Fibroblast of skin of back (primary cell): ENCODE data around the gene CFAP410.
"Not testable (repeated sequence)": the region's sequence is repeated elsewhere in the genome, so short reads cannot be mapped to it uniquely, and the experiment has no call there.

ENCODE experiments used
- DNase-seq: peaks from one replicate; pipeline ENCODE4 v3.0.0-alpha.2; 2013

The CFAP410 gene

DNA sequence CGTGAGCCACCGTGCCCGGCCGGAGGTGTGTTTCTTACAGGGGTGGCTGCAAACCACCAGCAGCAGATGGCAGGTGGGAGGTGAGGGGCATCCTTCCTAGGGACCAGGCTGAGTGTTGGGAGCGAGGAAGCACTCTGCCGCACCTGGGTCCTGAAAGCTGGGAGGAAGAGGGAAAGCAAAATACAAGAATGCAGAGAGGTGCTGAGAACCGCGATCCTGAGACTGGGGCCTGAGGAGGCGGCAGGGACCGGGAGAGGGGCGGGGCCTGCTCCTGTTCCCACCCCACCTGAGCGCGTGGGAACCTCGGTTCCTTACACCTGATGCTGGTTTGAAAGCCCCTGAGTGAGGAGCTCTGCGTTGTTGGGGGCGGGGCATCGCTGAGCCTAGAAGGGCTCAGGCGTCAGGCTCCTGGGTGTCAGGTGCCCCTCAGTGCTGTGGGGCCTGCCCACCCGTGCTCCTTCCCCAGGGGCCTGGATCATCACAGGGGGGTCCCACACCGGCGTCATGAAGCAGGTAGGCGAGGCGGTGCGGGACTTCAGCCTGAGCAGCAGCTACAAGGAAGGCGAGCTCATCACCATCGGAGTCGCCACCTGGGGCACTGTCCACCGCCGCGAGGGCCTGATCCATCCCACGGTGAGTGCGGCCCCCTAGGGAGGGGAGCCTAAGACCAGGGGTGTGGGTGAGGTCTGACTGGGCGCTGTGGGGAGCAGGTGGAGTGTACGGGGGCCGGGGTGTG, 29.7 kb upstream of the CFAP410 start:
- no peak for DNase-seq

DNA sequence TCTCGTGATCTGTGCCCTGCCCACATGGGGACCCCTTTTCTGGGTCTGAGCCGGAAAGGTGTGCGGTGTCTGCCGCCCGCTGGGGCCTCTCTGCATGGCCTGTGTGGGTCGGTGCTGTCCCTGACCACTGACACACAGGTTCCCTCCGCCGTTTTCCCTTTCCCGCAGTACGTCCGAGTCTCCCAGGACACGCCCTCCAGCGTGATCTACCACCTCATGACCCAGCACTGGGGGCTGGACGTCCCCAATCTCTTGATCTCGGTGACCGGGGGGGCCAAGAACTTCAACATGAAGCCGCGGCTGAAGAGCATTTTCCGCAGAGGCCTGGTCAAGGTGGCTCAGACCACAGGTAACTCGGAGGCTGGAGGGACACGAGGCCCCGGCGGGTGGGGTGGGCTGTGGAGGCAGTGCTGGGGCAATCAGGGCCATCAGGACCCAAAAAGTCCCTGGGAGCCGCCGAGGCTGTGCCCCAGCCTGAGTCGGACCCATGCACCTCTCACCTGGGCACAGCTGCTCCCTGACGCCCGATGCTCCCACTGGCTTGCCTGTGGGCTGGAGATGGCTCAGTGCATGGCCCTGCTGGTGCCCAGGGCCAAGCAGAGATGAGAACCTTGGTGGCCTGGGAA, 27.5 kb upstream of the CFAP410 start:
- DNase-seq = no peak

DNA sequence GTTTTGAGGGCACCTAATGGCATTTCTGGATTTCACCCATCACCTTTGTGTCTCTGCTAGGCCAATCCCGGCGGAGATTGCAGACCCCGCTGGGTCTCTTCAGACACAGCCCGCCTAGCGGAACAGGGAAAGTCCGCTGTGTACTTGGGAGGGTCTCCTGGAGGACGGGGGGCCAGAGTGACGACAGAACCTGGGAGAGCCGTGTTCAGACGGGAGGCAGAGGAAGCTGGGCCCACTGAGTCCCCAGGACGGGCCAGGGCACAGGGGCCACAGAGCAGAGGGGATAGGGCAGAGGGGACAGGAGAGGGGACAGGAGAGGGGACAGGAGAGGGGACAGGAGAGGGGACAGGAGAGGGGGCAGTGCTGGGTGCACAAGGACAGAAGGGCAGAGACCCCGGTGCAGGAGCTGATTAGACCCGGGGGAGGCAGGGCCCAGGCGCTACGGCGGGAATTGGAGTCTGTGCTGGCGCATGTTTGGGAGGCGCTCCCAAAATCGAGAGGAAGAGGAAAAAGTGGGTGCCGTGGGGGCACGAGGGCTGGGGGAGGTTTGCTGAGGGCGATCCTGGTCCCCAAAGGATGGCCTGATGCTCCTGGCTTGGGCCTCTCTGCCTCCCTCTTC, 26.9 kb upstream of the CFAP410 start:
- no peak for DNase-seq

DNA sequence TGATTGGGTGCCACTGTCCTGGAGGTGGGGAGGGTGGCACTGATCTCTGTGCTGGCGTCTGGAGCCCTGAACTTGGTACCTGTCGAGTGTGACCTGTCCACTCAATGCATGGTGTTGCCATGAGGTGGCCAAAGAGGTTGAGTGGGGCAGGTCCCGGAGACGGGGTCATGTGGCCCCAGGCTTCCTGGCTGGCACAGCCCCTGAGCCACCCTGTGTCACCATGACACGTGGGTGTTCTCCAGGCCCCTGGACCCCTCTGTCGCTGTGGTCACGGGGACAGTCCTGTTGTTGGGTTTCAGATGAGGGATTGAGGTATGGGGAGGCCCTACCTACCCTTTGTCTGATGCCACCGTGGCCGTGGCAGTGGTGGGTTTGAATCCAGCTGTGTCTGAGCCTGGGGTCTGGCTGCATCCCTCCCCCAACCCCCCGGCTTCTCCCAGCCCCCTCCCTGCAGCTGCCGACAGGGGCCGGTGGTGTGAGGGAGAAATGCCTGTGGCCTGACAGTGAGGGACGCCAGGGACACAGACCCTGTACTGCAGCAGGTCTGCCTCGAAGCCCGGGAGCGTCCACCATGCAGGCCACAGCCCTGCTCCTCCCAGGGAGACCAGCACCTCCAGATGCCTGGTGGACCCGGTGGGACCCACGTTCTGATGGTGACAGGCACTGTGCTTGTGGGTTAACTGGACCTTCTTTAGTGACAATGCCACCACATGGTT, 26.2 kb upstream of the CFAP410 start:
- no peak for DNase-seq

DNA sequence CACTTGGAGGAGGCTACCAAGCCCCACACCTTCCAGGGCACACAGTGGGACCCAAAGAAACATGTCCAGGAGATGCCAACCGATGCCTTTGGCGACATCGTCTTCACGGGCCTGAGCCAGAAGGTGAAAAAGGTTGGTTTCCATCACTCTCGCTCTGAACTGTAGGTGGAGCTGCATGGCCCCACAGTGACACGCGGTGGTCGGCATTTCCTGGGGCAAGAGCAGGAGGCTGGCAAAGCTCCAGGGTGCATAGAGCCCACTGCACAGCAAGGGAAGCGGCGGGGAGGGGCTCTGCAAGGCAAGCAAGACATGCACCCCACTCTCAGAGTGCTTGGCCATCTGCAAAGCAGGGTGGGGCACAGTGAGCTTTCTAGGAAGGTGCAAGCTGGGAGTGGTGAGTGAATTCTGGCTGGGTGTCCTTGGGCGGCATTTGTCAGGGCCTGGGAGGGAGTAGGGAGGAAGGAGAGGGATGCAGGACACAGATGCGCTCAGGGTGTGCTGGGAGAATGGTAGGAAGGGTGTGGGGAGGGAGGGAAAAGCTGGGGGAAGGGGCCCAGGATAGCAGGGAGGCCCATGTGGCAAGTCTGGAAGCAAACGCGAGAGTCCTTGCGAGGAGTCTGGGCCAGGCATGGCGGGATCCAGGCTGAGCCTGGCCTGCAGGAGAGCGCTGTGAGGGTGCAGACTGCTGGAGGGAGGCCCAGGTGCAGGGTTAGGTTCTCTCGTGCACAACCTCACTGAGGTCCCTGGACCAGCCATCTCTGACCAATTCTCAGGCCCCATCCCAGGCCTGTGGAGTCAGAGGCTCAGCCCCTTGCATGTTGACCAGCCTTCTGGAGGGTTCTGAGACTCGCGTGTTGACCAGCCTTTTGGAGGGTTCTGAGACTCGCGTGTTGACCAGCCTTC, 25.2 kb upstream of the CFAP410 start:
- DNase-seq = no peak

DNA sequence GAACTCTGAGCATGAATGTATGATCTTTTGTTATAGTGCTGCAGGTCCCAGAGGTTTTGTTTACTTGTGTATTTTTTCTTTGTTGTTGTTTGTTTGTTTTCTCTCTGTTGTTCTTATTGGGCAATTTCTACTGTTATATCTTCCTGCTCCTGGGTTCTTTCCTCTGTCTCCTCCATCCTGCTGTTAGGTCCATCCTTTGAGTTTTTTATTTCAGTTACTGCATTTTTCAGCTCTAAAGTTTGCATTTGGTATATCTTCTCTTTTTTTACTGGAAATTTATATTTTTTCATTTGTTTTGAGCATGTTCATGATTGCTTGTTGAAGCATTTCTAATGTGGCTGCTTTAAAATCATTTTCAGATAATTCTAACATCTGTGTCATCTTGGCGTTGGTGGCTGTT, 24.1 kb upstream of the CFAP410 start:
- DNase-seq = no peak

DNA sequence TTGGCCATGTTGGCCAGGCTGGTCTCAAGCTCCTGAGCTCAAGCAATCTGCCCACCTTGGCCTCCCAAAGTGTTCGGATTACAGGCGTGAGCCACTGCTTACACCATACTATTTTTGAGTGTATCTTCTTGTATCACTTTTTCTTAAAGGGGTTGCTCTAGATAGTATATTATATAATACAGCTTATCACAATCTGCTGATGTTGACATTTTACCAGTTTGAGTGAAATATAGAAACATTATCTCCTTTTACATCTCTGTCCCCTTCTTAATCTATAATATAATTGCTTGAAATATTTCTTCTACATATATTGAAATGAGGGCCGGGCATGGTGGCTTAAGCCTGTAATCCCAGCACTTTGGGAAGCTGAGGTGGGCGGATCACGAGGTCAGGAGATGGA, 22.7 kb upstream of the CFAP410 start:
- DNase-seq = not testable (repeated sequence)

DNA sequence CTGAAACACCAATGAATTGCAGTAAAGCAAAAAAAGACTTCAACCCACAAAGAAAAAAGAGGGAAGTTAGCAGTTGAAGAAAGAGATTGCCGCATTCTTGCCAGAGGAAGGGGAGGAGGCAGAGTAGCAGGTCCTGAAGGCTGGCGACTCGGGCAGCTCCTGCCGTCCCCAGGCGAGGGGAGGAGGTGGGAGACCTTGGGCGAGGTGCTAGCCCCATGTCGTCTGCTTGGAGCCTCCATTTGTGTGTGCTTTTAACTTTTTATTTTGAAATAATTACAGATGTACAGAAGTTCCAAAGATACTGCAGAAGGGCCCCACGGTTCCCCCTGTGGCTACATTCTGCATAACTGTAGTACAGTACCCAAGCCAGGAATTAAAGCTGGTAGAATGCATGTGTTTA, 21.0 kb upstream of the CFAP410 start:
- DNase-seq = no peak

DNA sequence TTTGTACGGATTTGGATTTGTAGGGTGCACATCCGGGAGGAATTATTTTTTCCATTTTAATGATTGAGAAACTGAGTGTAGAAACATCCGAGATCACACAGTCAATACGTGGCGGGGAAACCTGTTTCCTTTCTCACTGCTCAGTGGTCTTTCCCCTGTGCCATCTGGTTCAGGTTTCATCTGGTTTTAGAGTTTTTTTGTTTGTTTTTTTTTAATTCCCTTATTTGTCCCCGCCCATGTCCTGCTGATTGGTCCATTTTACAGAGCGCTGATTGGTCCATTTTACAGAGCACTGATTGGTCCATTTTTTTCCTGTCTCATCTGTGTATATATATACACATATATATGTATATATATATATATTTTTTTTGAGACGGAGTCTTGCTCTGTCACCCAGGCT, 20.2 kb upstream of the CFAP410 start:
- DNase-seq = no peak

DNA sequence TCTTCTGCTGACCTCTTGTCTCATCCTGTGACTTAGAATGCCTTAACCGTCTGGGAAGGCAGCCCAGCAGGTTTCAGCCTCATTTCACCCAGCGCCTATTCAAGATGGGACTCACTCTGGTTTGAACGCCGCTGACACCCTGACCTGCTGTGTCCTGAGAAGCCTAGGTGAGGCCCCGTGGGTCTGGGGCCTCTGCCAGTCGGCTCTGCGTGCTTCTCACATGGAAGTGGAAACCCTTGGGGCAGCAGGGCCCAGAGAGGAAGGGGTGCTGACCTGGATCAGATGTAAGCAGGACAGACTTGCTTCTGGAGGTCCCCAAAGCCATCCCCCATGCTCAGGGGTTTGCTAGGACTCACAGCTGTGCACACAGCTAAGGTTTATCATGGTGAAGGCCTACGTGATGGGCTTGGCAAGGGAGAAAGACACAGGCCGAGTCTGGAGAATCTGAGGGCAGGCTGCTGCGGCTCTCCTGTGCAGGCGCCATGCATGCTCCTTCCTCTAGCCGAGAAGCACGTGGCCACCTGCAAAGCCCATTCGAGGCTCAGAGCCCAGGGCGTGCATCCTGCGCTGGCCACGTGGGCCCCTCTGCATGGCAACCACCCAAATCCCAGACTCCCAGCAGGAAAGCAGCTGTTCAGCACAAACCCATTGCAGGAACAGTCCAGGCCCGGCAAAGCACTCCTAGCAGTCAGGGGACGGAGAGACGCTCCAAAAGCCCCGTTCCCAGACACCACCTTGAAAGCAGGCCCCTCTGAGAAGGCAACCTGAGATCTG, 18.1 kb upstream of the CFAP410 start:
- no peak for DNase-seq

DNA sequence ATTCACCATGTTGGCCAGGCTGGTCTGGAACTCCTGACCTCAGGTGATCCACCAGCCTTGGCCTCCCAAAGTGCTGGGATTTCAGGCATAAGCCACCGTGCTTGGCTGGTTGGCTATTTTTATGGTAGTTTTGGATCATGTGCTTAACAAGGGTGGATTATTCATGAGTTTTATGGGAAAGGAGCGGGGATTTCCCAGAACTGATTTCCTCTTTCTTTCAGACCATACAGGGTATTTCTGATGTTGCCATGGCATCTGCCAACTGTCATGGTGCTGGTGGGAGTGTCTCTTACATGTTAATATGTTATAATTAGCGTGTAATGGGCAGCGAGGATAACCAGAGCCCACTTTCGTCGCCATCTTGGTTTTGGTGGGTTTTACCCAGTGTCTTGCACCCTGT, 17.4 kb upstream of the CFAP410 start:
- no peak for DNase-seq

DNA sequence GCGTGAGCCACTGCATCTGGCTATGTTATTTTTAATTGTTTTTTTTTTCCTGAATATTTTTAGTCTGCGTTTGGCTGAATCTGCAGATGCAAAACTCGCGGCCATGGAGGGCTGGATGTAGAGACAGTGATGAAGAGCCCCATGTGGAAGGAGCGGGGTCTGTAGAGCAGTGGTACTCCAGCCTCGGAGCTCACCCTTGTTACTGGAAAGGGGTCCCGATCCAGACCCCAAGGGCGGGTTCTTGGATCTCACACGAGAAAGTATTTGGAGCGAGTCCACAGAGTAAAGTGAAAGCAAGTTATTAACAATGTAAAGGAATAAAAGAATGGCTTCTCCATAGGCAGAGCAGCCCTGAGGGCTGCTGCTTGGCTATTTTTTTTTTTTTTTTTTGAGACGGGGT, 17.0 kb upstream of the CFAP410 start:
- DNase-seq = no peak

DNA sequence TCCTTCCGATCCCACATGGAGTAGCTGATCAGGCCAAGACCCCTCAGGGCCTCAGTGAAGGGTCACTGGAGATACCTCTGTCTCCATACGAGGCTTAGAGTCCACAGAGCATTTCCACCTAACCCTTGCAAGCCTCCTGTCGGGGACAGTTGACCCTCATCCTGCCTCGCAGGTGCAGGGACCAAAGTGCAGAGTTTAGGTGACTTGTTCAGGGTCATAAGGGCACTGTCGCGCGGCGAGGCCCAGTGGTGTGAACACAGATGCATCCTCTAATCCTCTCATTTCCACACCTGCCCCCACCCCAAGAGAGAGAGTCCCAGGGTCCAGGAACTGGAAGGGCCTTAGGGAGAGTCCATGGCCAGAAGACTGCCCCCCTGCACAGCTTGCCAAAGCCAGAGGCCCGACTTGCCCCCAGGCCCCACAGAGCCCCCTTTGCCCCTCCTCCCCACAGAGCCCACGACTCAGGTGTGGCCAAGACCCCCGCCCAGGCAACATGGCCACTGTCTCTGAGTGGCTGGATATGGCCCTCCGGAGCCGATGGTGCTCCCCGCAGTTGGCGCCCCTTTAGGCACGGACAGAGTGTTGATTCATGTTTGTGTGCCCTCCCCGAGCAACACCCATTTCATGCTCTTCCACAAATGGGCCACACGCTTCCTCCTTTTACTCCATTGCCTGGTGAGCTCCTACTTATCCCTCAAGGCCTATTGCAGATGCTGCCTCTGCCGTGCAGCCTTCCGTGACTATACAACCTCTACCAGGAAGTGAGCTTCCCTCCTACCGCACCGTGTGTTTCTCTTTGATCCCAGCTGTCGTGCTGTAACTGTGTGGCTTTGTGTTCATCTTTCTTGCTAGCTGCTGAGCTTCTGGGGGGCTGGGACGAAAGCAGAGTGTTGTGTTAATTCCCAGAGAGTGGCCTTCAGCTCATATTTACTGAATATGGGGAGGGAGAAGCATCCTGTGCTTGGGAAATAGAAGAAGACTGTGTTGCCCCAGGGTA, 15.9 kb upstream of the CFAP410 start:
- DNase-seq = no peak

DNA sequence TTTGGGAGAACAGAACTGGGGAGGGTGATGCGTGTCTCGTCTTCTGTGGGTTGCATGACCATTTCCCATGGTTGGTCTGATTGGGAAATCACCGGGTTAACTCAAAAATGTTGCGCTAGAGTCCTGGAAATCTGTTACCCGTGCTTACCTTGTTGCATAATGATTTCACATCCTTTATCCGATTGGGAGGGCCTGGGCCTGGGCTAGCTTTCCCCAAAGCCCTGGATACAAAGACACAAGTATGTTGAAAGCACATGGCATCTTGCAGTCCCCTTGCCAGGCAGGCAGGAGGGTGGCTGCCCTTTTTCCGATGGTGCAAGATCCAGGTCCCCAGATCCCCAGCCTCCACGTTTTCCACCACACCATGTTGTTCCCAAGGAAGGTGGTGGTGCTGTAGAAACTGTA, 14.8 kb upstream of the CFAP410 start:
- no peak for DNase-seq

DNA sequence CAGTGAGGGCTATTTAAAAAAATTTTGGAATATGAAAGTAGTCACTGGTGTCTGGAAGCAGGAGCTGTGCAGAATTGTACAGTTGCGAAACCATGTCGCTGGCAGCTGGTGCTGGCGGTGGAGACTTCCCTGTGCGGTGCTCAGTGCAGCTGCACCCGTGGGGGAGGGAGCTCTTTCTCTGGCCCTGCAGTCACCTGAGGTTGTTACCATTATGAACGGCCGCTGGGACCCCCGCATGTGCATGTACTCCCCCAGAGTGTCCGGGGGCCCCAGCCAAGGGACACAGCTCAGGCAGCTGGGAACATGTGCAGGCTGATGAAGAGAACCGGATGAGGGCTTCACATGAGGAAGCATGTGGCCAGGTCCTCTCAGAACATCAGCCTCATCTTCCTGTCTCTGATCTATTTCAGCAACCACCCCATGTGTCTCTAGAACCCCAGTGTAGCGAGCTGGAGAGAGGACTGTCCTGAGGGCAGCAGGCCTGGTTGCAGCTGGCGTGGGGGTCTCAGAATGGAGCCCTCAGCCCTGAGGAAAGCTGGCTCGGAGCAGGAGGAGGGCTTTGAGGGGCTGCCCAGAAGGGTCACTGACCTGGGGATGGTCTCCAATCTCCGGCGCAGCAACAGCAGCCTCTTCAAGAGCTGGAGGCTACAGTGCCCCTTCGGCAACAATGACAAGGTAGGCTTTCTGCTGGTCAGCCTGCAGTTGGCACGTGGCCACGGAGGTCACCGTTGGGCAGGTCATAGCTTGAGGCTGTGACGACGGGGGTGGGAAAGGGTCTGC, 14.2 kb upstream of the CFAP410 start, which contains the start of gene TRPM2:
TRPM2 (plus strand) TSS at position 431 of the 780 bp plus-strand sequence; CDS start at position 511, 80 bp downstream.
- no peak for DNase-seq

DNA sequence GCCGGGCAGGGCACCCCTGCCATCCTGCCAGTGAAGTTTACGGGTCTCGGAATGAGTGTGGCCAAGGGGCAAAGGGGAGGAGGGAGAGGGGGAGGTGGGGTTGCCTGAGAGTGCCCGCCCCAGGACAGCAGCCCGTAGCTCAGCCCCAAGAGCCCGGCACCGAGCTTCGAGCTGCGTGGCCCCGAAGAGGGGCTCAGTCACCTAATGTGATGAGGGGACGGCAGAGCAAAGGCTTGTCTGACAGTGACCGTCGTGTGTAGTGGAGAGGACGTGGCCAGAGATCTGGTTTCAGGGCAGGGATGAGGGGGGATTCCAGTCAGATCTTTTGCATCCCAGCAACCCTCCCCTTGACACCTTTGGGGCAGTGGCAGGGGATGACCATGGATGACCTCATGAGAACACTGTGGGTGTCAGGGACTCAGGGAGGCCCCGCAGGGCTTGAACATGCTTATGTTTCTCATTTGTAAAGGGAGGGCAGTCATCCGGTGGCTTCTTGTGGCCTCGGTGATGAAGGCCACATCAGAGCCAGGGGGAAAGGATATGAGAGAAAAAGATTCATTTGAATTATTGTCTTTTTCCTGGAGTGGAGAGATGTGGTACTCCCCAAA, 13.2 kb upstream of the CFAP410 start:
- no peak for DNase-seq

DNA sequence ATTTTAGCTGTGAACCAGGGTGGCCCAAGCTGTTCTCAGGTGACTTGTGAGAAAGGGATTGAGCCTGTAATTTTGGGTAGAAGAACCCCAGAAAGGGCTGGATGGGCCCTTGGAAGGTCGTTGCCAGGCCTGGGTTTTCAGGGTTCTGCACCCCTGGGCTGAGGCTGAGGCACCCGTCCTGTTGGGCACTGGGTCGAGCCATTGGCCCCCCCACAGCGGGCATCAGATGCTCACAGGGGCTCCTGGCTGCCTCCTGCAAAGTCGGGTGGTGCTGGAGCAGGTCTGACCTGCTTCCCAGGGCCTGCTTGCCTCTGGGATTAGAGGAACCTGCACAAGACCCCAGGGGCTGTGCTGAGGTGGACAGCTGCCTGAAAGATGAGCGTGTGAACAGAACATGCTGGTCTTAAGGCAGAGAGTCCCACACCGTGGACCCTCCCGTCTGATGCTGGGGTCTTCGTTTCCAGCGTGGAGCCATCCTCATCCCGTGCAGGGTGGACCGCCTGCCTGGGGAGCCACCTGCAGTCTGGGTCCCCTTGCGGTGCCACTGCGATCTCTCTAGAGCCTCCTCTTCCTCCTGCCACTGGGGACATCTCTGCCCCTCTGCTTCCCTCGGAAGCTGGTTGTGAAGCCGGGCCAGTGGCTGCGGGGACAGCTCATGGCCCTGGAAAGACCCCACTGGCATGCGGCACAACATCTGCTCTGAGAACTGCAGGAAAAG, 12.5 kb upstream of the CFAP410 start:
- no peak for DNase-seq
